Posterior cingulate gyrus (tissue), 11 donors: Measurements from ENCODE around the gene HDLBP.
"Not testable (repeated sequence)": the region's sequence is repeated elsewhere in the genome, so short reads cannot be mapped to it uniquely, and the experiment has no call there.

Source experiments
- DNase-seq, 10 donors: peaks; one replicate each; pipeline versions ENCODE4 v3.0.0 to v3.0.0-alpha.2; 2020 to 2021; ENCODE audit warnings: mixed read lengths in 3 of 10
- intact Hi-C: fragments of 100-400 bp; cut with DNase I; formaldehyde crosslinking; loops from one replicate; pipeline ENCODE4 v1.15.1; 2023

Gene HDLBP

DNA sequence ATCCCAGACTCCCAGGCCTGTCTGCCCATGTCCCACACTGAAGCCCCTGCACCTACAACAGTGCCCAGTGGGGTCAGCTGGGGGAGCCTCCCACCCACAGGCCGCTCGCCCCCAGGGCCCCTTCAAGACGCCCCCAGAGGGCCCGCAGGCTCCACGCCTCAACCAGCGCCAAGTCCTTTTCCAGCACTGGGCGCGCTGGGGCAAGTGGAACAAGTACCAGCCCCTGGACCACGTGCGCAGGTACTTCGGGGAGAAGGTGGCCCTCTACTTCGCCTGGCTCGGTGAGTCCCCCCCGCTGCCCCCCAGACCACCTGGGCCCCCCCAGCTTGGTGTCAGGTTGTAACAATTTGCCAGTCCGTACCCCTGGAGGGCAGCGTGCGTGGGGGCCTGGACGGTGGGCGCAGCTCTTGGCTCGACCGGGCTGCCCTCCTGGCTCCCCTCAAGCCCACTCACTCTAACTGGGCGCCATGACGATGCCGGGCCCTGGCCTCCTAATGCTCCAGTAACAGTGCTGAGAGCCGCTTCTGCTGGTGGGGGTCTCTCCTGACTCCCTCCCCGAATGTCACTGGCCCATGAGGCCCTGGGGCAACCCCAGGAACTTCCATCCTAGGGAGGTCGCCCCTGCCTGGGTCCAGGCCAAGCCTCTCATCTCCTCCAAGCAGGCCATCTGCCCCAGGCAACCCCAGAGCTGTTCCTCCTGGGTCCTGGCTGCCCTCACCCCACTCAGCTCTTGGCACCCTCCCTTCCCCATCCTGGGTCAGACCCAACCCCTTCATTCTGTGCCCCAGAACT is 112.1 kb downstream of the HDLBP start:
- DNase-seq, result no peak
- intact Hi-C loops, result no loop called here

DNA sequence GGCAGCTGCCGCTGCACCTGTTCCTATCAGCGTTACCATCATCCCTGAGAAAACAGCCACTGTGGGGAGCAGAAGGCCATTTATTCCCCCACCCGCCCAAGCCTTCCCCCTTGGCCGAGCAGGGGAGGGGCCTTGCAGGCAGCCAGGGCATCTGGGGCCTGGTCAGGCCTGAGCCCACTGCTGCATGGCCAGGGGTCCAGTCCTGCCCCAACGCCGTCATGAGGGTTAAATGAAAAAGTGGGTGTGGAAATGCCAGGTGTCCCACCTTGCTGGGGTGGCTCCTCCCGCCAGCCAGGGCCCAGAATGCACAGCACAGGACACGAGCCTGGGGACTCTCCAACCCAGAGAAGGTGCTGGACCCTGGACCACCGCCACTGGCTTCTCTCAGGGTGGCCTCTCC is 112.8 kb downstream of the HDLBP start:
- intact Hi-C loops, result no loop called here
- DNase-seq, result no peak

- intact Hi-C loops, result no loop called here
- DNase-seq, result no peak
These were observed 113.2 kb downstream of the HDLBP start for GRCh38 chr2:241202268-241202585.

GRCh38 chr2:241201445-241202267 is 113.8 kb downstream of the HDLBP start:
- intact Hi-C loops, result no loop called here
- DNase-seq, result no peak

DNA sequence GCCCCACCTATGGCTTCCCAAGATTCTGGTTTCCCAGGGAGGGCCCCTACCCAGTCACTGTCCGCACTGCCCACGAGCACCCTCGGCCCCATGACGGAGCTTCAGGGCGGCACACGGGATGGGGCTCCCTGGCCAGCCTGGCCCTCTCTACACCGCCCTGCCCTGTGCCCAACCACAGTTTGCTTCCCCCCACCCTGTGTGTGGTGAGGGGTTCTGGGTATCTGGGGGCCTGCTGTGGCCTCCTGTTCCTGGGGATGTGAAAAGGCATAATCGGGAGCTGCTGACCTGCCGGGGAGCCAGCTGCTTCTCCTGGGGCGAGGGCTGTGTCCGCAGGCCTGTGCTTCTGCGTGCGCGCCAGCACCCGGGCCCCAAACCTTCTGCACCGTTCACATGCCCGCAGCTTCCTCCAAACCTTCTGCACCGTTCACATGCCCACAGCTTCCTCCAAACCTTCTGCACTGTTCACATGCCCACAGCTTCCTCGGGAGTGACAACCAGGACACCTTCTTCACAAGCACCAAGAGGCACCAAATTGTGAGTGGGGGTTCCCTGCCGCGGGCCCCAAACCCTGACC is 114.6 kb downstream of the HDLBP start:
- no peak for DNase-seq
- intact Hi-C loops, result no loop called here

GRCh38 chr2:241199897-241200821 is 115.3 kb downstream of the HDLBP start:
- intact Hi-C loops, result no loop called here
- no peak for DNase-seq

DNA sequence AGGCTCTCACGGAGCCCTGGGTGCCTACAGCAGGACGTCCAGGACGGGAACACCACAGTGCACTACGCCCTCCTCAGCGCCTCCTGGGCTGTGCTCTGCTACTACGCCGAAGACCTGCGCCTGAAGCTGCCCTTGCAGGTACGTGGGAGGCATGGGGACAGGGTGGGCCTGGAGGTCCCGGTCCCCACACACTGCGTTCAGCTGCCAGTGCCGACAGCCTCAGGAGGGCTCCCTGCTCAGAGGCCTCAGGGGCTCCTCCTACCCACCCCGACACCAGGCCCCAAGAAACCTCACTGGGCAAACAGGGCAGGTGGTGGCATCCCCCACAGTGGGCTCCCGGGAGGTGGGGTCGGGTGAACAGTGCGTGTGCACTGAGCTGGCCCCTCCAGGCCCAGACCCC is 116.2 kb downstream of the HDLBP start:
- intact Hi-C loops, result no loop called here
- DNase-seq, result no peak

GRCh38 chr2:241198381-241199279 is 116.8 kb downstream of the HDLBP start:
- DNase-seq, result peak in 2 of 10 donors; percentile 62 to 67
- intact Hi-C loops, result no loop called here

DNA sequence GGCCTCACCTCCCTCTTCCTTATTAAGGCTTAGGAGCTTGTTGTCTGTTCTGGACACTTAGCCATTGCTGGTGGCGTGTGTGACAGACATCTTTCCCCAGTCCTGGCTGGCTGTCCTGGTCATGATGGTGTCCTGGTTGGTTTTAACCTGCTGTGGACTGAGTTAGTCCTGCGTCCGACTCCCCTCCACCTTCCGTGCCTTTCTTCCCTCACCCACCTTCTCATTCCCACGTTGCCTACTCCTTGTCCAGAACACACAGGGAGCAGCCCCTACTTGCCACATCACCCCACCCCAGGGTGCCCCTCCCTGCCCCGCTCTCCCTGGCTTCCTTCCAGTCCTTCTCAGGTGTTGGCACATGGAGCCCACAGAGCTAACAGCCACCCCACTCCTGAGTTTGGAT is 117.5 kb downstream of the HDLBP start:
- intact Hi-C loops, result no loop called here
- peak in 2 of 10 donors; percentile 39 to 52 for DNase-seq

- intact Hi-C loops, result not testable (repeated sequence)
- DNase-seq, result peak in 2 of 10 donors; percentile 43 to 61
These were observed 118.2 kb downstream of the HDLBP start for GRCh38 chr2:241197246-241197645.

DNA sequence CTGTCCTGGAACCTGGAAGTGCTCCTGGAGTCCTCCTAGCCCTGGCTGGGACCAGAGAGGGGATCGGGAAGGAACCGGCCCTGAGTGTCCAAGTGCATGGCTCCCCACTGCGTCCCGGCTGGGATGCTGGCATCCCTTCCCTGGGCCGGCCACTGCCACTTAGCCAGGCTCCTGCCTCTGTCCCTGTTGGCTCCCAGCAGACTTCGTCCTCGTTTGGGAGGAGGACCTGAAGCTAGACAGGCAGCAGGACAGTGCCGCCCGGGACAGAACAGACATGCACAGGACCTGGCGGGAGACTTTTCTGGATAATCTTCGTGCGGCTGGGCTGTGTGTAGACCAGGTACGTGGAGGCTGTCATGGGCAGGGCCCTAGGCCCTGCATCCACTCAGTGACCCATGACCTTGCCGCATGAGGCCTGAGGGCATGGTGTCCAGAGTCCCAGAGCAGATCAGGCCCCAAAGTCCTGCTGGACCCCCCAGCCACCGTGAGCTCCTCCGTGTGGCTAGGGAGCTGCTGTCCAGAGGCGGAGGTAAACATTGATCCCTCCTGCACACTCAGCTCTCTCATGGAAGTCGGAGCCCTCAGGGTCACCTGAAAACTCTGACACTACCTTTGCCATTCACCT is 119.9 kb downstream of the HDLBP start:
- intact Hi-C loops, result no loop called here
- peak in 5 of 10 donors; percentile 8 to 73 (median 46) for DNase-seq

DNA sequence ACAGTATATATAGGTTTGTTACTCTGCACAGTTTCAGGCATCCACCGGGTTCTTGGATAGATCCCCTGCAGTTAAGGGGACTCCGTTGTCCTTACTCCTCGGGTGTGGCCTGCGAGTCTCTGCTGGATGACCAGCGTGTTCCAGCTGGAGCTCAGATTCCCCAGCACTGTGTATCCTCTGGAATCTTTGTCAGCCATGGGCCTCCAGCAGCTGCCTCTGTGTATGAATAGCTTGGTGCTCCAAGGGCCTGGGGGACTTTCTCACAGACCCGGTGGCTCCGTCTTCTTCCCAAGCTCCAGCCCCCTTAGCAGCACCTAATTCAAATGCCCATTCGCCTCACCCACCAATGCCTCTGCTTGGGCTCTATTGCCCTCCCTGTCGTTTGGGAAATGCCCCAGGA is 120.7 kb downstream of the HDLBP start:
- intact Hi-C loops, result no loop called here
- DNase-seq, result peak in 4 of 10 donors; percentile 1 to 56 (median 28)

- peak in 2 of 10 donors; percentile 3 to 41 for DNase-seq
- intact Hi-C loops, result no loop called here
These were observed 122.2 kb downstream of the HDLBP start for GRCh38 chr2:241193271-241193670.

DNA sequence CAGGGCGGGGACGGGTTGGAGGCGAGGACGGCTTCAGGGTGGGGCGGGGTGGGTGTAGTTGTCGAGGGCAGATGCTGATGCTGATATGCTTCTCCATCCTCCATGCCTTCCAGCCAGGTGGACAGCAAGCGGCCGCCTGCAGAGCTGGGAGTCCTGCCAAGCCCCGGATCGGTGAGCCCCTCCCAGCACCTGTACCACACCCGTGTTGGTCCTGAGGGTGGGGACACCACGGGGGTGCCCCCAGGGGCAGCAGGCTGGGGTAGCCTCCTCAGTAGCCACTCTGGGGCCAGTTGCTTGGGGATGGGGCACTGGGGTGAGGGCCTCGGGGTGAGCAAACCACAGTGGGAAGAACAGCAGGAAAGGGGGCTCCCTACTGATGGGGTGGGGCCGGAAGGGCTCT is 124.4 kb downstream of the HDLBP start:
- intact Hi-C loops, result no loop called here
- DNase-seq, result peak in 3 of 10 donors; percentile 28 to 66 (median 39)

DNA sequence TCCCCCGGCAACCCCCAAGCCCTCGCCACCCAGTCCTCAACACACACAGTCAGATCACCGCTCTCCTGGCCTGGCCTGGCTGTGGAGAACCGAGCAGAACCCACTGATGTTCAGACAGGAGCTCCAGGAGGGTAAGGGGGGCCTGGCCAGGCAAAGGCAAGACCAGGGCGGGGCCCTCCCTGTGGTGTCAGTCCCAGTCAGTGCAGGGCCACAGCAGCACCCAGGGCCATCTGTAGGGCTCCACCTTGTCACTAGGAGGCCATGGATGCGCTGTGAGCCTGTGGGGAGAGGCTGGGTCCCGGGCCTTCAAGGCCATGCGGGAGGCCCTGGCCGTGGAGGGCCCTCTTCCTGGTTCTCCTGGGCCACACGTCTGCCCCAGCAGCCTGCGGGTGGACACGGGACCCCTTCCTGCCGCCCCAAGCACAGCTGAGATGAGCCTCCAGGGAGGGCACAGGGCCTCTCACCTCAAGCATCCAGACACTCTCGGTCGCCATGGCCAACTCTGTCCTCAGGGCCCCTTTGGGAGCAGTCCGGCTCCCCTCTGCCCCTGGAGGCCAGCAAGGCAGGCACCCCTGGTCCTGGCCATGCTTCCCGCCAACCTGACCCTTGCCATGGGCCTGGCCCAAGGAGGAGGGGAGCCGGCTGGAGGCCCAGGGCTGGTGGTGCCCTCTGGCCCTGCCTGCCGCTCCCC is 125.0 kb downstream of the HDLBP start:
- DNase-seq, result peak in 3 of 10 donors; percentile 59 to 77 (median 75)
- intact Hi-C loops, result no loop called here

- intact Hi-C loops, result no loop called here
- peak in 3 of 10 donors; percentile 23 to 82 (median 73) for DNase-seq
These were observed 125.6 kb downstream of the HDLBP start for GRCh38 chr2:241189856-241190201.

- intact Hi-C loops, result no loop called here
- peak in 3 of 10 donors; percentile 53 to 66 (median 55) for DNase-seq
These were observed 126.2 kb downstream of the HDLBP start for GRCh38 chr2:241189093-241189855.
